H1 (cell line): ENCODE data around the gene SHLD2.

ENCODE experiments used
- CEBPB ChIP-seq: IDR thresholded peaks from 2 replicates; pipeline ENCODE4 v1.6.1; 2012; ENCODE audit warnings: low read depth, low read length
- CREB1 ChIP-seq: IDR thresholded peaks from 2 replicates; pipeline ENCODE4 v1.6.1; 2012; ENCODE audit warnings: inconsistent platforms
- CTCF ChIP-seq, 3 experiments: IDR thresholded peaks; 1 replicate in 2 of 3; 2 replicates in 1 of 3; pipeline versions ENCODE4 v1.5.1 to v1.6.1; 2011; ENCODE audit warnings: low read length in 3 of 3, mild to moderate bottlenecking in 3 of 3, inconsistent platforms in 2 of 3, low read depth in 1 of 3, moderate library complexity in 1 of 3; ENCODE audit not compliant: insufficient read depth in 1 of 3; ENCODE audit errors: control extremely low read depth in 1 of 3
- EGR1 ChIP-seq: IDR thresholded peaks from 2 replicates; pipeline ENCODE4 v1.6.1; 2011; ENCODE audit warnings: low read depth, low read length, borderline replicate concordance
- EZH2 ChIP-seq: fragments of 200-600 bp; sonication (generic); IDR thresholded peaks from 2 replicates; pipeline ENCODE4 v1.7.1; 2012; ENCODE audit warnings: low read depth, mild to moderate bottlenecking, moderate library complexity, low read length, inconsistent platforms; ENCODE audit not compliant: severe bottlenecking
- FOSL1 ChIP-seq: IDR thresholded peaks from 2 replicates; pipeline ENCODE4 v1.6.1; 2011; ENCODE audit warnings: mild to moderate bottlenecking, low read depth, low read length, moderate library complexity; ENCODE audit not compliant: insufficient read depth
- GABPA ChIP-seq: IDR thresholded peaks from 2 replicates; pipeline ENCODE4 v1.6.1; 2011; ENCODE audit warnings: mild to moderate bottlenecking, low read length, moderate library complexity, borderline replicate concordance; ENCODE audit not compliant: insufficient read depth
- KDM1A ChIP-seq: fragments of 200-600, 300-600 bp; sonication (generic); IDR thresholded peaks from 2 replicates; pipeline ENCODE4 v1.7.1; 2016; ENCODE audit warnings: mild to moderate bottlenecking, low read length, borderline replicate concordance
- NRF1 ChIP-seq: IDR thresholded peaks from 2 replicates; pipeline ENCODE4 v1.6.1; 2011; ENCODE audit warnings: mild to moderate bottlenecking, low read depth, low read length, improper control_type of control experiment
- POLR2A ChIP-seq, 2 experiments: IDR thresholded peaks; 1 replicate in 1 of 2; 2 replicates in 1 of 2; pipeline ENCODE4 v1.6.1; 2011; ENCODE audit warnings: low read depth in 2 of 2, low read length in 2 of 2, mild to moderate bottlenecking in 2 of 2; ENCODE audit errors: control extremely low read depth in 1 of 2
- POLR2AphosphoS5 ChIP-seq: IDR thresholded peaks from 2 replicates; pipeline ENCODE4 v1.6.1; 2011; ENCODE audit warnings: low read depth, low read length
- SP1 ChIP-seq: IDR thresholded peaks from 2 replicates; pipeline ENCODE4 v1.6.1; 2011; ENCODE audit warnings: low read depth, low read length
- TAF1 ChIP-seq: IDR thresholded peaks from 2 replicates; pipeline ENCODE4 v1.6.1; 2011; ENCODE audit warnings: mild to moderate bottlenecking, low read depth, low read length
- USF2 ChIP-seq: IDR thresholded peaks from 2 replicates; pipeline ENCODE4 v1.6.1; 2011; ENCODE audit warnings: low read length, improper control_type of control experiment

- TF ChIP-seq POLR2A (IDR thresholded peaks at IDR 0.05; ENCODE audit: control extremely low read depth in 1 of 2, low read depth in 2 of 2, low read length in 2 of 2) (no peak), CTCF (IDR thresholded peaks at IDR 0.05; ENCODE audit: control extremely low read depth in 1 of 3, insufficient read depth in 1 of 3, low read depth in 1 of 3, low read length in 3 of 3) (no peak), CEBPB (no peak), TAF1 (no peak), KDM1A (no peak), POLR2AphosphoS5 (no peak), USF2 (no peak), NRF1 (no peak), EZH2 (no peak), CREB1 (no peak), GABPA (no peak), FOSL1 (no peak), EGR1 (no peak), SP1 (no peak)
Measured at GRCh38 chr10:87072449-87072848, 22.6 kb upstream of the SHLD2 start.
